Measurements from ENCODE around the gene SENP1. TPM values are rescaled to one million over a fixed set of nuclear protein-coding genes. Genes with fewer than 3 reads are reported as not detected.

Gene SENP1
- total RNA-seq, 1 donor from 2014 or later: 5.1 TPM

- DNase-seq: no peak
- intact Hi-C loops (cut with DNase I): no loop called here
- no peak for ATAC-seq (ENCODE audit: poor library complexity)
Observed at GRCh38 chr12:48027183-48028002, 78.5 kb downstream of the SENP1 start.

- no peak for DNase-seq
- no peak for ATAC-seq (ENCODE audit: poor library complexity)
- intact Hi-C loops (cut with DNase I): no loop called here
Observed at GRCh38 chr12:48026060-48026827, 79.6 kb downstream of the SENP1 start.

- DNase-seq: no peak
- no peak for ATAC-seq (ENCODE audit: poor library complexity)
- intact Hi-C loops (cut with DNase I): no loop called here
Observed at GRCh38 chr12:48025281-48025680, 80.6 kb downstream of the SENP1 start.

GRCh38 chr12:48024735-48025134, 81.1 kb downstream of the SENP1 start:
- ATAC-seq (ENCODE audit: poor library complexity) (no peak), DNase-seq (no peak)
- intact Hi-C loops (cut with DNase I): no loop called here

GRCh38 chr12:48023386-48023785, 82.5 kb downstream of the SENP1 start:
- ATAC-seq (ENCODE audit: poor library complexity): peak; percentile 91
- DNase-seq: peak; percentile 72
- intact Hi-C loops (cut with DNase I): no loop called here

GRCh38 chr12:48022676-48023385, 83.0 kb downstream of the SENP1 start:
- DNase-seq (no peak), ATAC-seq (ENCODE audit: poor library complexity) (no peak)
- intact Hi-C loops (cut with DNase I): no loop called here

GRCh38 chr12:48022180-48022521, 83.7 kb downstream of the SENP1 start:
- intact Hi-C loops (cut with DNase I): no loop called here
- DNase-seq (no peak), ATAC-seq (ENCODE audit: poor library complexity) (no peak)

GRCh38 chr12:48021485-48022179, 84.2 kb downstream of the SENP1 start:
- intact Hi-C loops (cut with DNase I): no loop called here
- peak; percentile 77 for ATAC-seq (ENCODE audit: poor library complexity)
- DNase-seq: no peak

GRCh38 chr12:48019639-48020265, 86.1 kb downstream of the SENP1 start:
- no peak for DNase-seq

GRCh38 chr12:48018618-48018995, 87.3 kb downstream of the SENP1 start:
- DNase-seq: no peak
- intact Hi-C loops (cut with DNase I): no loop called here
- ATAC-seq (ENCODE audit: poor library complexity): no peak

More at GRCh38 chr12:48019639-48020265, 86.1 kb downstream of the SENP1 start:
- ATAC-seq (ENCODE audit: poor library complexity): no peak
- intact Hi-C loops (cut with DNase I): no loop called here

GRCh38 chr12:48017921-48018617, 87.8 kb downstream of the SENP1 start:
- ATAC-seq (ENCODE audit: poor library complexity): no peak
- intact Hi-C loops (cut with DNase I): no loop called here
- no peak for DNase-seq

- intact Hi-C loops (cut with DNase I): no loop called here
- no peak for DNase-seq
- ATAC-seq (ENCODE audit: poor library complexity): no peak
Observed at GRCh38 chr12:48017496-48017895, 88.4 kb downstream of the SENP1 start.

- DNase-seq (no peak), ATAC-seq (ENCODE audit: poor library complexity) (no peak)
- intact Hi-C loops (cut with DNase I): no loop called here
Observed at GRCh38 chr12:48016373-48017020, 89.4 kb downstream of the SENP1 start.

GRCh38 chr12:48015954-48016353, 89.9 kb downstream of the SENP1 start:
- DNase-seq (no peak), ATAC-seq (ENCODE audit: poor library complexity) (no peak)
- intact Hi-C loops (cut with DNase I): no loop called here

GRCh38 chr12:48015129-48015528, 90.8 kb downstream of the SENP1 start:
- ATAC-seq (ENCODE audit: poor library complexity): no peak
- no peak for DNase-seq
- intact Hi-C loops (cut with DNase I): no loop called here

GRCh38 chr12:48013287-48013686, 92.6 kb downstream of the SENP1 start:
- intact Hi-C loops (cut with DNase I): no loop called here
- ATAC-seq (ENCODE audit: poor library complexity) (no peak), DNase-seq (no peak)

- ATAC-seq (ENCODE audit: poor library complexity) (no peak), DNase-seq (no peak)
- intact Hi-C loops (cut with DNase I): no loop called here
Observed at GRCh38 chr12:48012070-48012469, 93.8 kb downstream of the SENP1 start.

Data from Right ventricle myocardium superior (tissue), 1 donor.